Measurements from ENCODE around the gene PIWIL4. TPM values are rescaled to one million over a fixed set of nuclear protein-coding genes. Genes with fewer than 3 reads are reported as not detected.

PIWIL4 gene
- under 1 TPM; 0.12 to 0.43 (median 0.28) TPM for total RNA-seq (2021; fragmentation: NEBNext Ultra II Directional; extraction: Animal tissue kit (Norgen Biotek cat#: 25700))
- long read RNA-seq = 0 reads

- no peak for DNase-seq
- peaks cover 25% of the 10 kb centered on the region for H3K4me1 Mint-ChIP-seq (ENCODE audit: low read depth)
- H3K27ac Mint-ChIP-seq = no peak within 1 kb of the TSS
- H3K27me3 Mint-ChIP-seq (ENCODE audit: insufficient read depth) = no peaks in the 10 kb centered on the region; the same call in 1 of the 2 replicates
- H3K4me3 Mint-ChIP-seq = no peak within 1 kb of the TSS
- TF ChIP-seq CTCF (IDR thresholded peaks at IDR 0.05) = no peak
- no peaks in the 10 kb centered on the region for H3K9me3 Mint-ChIP-seq
- 0 out of 2 replicates have a peak, but pooled peaks cover 4% of the 10 kb centered on the region for H3K36me3 Mint-ChIP-seq (ENCODE audit: low read depth)
Measured at GRCh38 chr11:94567181-94567670, at the start of gene PIWIL4. PIWIL4 (plus strand) TSS chr11:94567368; CDS start chr11:94567519, 151 bp downstream.

GRCh38 chr11:94518300-94518699 is 48.9 kb upstream of the PIWIL4 start:
- Mint-ChIP-seq H3K4me1 (ENCODE audit: low read depth) (peaks cover 1% of the 10 kb centered on the region), H3K36me3 (ENCODE audit: low read depth) (no peaks in the 10 kb centered on the region), H3K27ac (no peak overlapping the region), H3K27me3 (ENCODE audit: insufficient read depth) (peaks cover 16% of the 10 kb centered on the region), H3K4me3 (no peak overlapping the region), H3K9me3 (no peaks in the 10 kb centered on the region)
- TF ChIP-seq CTCF (IDR thresholded peaks at IDR 0.05) = no peak
- DNase-seq = no peak

- Mint-ChIP-seq H3K9me3 (no peaks in the 10 kb centered on the region), H3K27ac (no peak overlapping the region), H3K4me3 (no peak overlapping the region), H3K4me1 (ENCODE audit: low read depth) (no peaks in the 10 kb centered on the region), H3K27me3 (ENCODE audit: insufficient read depth) (peaks cover 20% of the 10 kb centered on the region), H3K36me3 (ENCODE audit: low read depth) (no peaks in the 10 kb centered on the region)
- DNase-seq = peak; percentile 25
- peak; percentile 89 for TF ChIP-seq CTCF (IDR thresholded peaks at IDR 0.05)
Measured at GRCh38 chr11:94519478-94520084, 47.6 kb upstream of the PIWIL4 start.

GRCh38 chr11:94521684-94522083 is 45.5 kb upstream of the PIWIL4 start:
- Mint-ChIP-seq H3K4me1 (ENCODE audit: low read depth) (peaks cover 10% of the 10 kb centered on the region), H3K4me3 (no peak overlapping the region), H3K27me3 (ENCODE audit: insufficient read depth) (peaks cover 8% of the 10 kb centered on the region), H3K36me3 (ENCODE audit: low read depth) (no peaks in the 10 kb centered on the region), H3K27ac (no peak overlapping the region), H3K9me3 (no peaks in the 10 kb centered on the region)
- peak; percentile 32 for DNase-seq
- peak; percentile 77 for TF ChIP-seq CTCF (IDR thresholded peaks at IDR 0.05)

GRCh38 chr11:94524341-94524740 is 42.8 kb upstream of the PIWIL4 start:
- H3K9me3 Mint-ChIP-seq = no peaks in the 10 kb centered on the region
- H3K4me3 Mint-ChIP-seq = no peak overlapping the region
- peaks cover 14% of the 10 kb centered on the region for H3K4me1 Mint-ChIP-seq (ENCODE audit: low read depth)
- peaks cover 8% of the 10 kb centered on the region for H3K27me3 Mint-ChIP-seq (ENCODE audit: insufficient read depth)
- no peak for TF ChIP-seq CTCF (IDR thresholded peaks at IDR 0.05)
- no peaks in the 10 kb centered on the region for H3K36me3 Mint-ChIP-seq (ENCODE audit: low read depth)
- no peak for DNase-seq
- no peak overlapping the region for H3K27ac Mint-ChIP-seq
